ENCODE measurements around the gene SNX27.

SNX27 gene

GRCh38 chr1:151619489-151620093, 7.7 kb downstream of the SNX27 start:
- TF ChIP-seq EZH2phosphoT487 (IDR thresholded peaks at IDR 0.05; ENCODE audit: borderline replicate concordance, low read length): no peak
- TF ChIP-seq CTCF (IDR thresholded peaks at IDR 0.05; ENCODE audit: low read depth, low read length, poor library complexity, severe bottlenecking): no peak
- H3K4me2 ChIP-seq (ENCODE audit: low read length): no peak overlapping the region

GRCh38 chr1:151620286-151620685, 8.4 kb downstream of the SNX27 start:
- H3K4me2 ChIP-seq (ENCODE audit: low read length): no peak overlapping the region
- no peaks in the 10 kb centered on the region; the same call in 1 of the 2 replicates for H3F3A ChIP-seq (ENCODE audit: control insufficient read depth, insufficient read depth)
- no peaks in the 10 kb centered on the region for H3K27me3 ChIP-seq (ENCODE audit: control insufficient read depth, low read length)
- H3K9me3 ChIP-seq (ENCODE audit: control insufficient read depth, insufficient read depth, low read length): no peaks in the 10 kb centered on the region
- no peaks in the 10 kb centered on the region; the same call in 1 of the 2 replicates for H3K36me3 ChIP-seq (ENCODE audit: control insufficient read depth, low read length)
- no peaks in the 10 kb centered on the region for H3K9me2 ChIP-seq (replicated peaks; ENCODE audit: control insufficient read depth, low read length)
- no peak for TF ChIP-seq CTCF (IDR thresholded peaks at IDR 0.05; ENCODE audit: low read depth, low read length, poor library complexity, severe bottlenecking)
- TF ChIP-seq EZH2phosphoT487 (IDR thresholded peaks at IDR 0.05; ENCODE audit: borderline replicate concordance, low read length): no peak
- H3K4me1 ChIP-seq (ENCODE audit: control insufficient read depth, low read length): no peaks in the 10 kb centered on the region
- no peak overlapping the region for H3K27ac ChIP-seq (ENCODE audit: low read depth, low read length)
- peaks cover 72% of the 10 kb centered on the region for H3K79me2 ChIP-seq (ENCODE audit: control insufficient read depth, low read length)
- H4K20me1 ChIP-seq (ENCODE audit: control insufficient read depth, insufficient read depth, low read depth, low read length): peaks cover 7% of the 10 kb centered on the region
- H3K4me3 ChIP-seq (ENCODE audit: low read length): no peak overlapping the region

More at GRCh38 chr1:151619489-151620093, 7.7 kb downstream of the SNX27 start:
- no peaks in the 10 kb centered on the region for H3K27me3 ChIP-seq (ENCODE audit: control insufficient read depth, low read length)
- H4K20me1 ChIP-seq (ENCODE audit: control insufficient read depth, insufficient read depth, low read depth, low read length): peaks cover 7% of the 10 kb centered on the region
- H3F3A ChIP-seq (ENCODE audit: control insufficient read depth, insufficient read depth): no peaks in the 10 kb centered on the region; the same call in 1 of the 2 replicates
- H3K27ac ChIP-seq (ENCODE audit: low read depth, low read length): no peak overlapping the region
- H3K36me3 ChIP-seq (ENCODE audit: control insufficient read depth, low read length): no peaks in the 10 kb centered on the region; the same call in 1 of the 2 replicates
- no peaks in the 10 kb centered on the region for H3K4me1 ChIP-seq (ENCODE audit: control insufficient read depth, low read length)
- no peaks in the 10 kb centered on the region for H3K9me3 ChIP-seq (ENCODE audit: control insufficient read depth, insufficient read depth, low read length)
- no peak overlapping the region for H3K4me3 ChIP-seq (ENCODE audit: low read length)
- H3K9me2 ChIP-seq (replicated peaks; ENCODE audit: control insufficient read depth, low read length): no peaks in the 10 kb centered on the region
- peaks cover 71% of the 10 kb centered on the region for H3K79me2 ChIP-seq (ENCODE audit: control insufficient read depth, low read length)

- Histone ChIP-seq H3F3A (ENCODE audit: control insufficient read depth, insufficient read depth) (no peaks in the 10 kb centered on the region), H3K4me2 (ENCODE audit: low read length) (no peak overlapping the region), H3K27me3 (ENCODE audit: control insufficient read depth, low read length) (no peaks in the 10 kb centered on the region), H3K79me2 (ENCODE audit: control insufficient read depth, low read length) (peaks cover 62% of the 10 kb centered on the region), H3K9me3 (ENCODE audit: control insufficient read depth, insufficient read depth, low read length) (no peaks in the 10 kb centered on the region), H3K4me3 (ENCODE audit: low read length) (no peak overlapping the region), H3K9me2 (replicated peaks; ENCODE audit: control insufficient read depth, low read length) (no peaks in the 10 kb centered on the region), H4K20me1 (ENCODE audit: control insufficient read depth, insufficient read depth, low read depth, low read length) (peaks cover 3% of the 10 kb centered on the region), H3K4me1 (ENCODE audit: control insufficient read depth, low read length) (no peaks in the 10 kb centered on the region), H3K27ac (ENCODE audit: low read depth, low read length) (no peak overlapping the region), H3K36me3 (ENCODE audit: control insufficient read depth, low read length) (no peaks in the 10 kb centered on the region)
- no peak for TF ChIP-seq EZH2phosphoT487 (IDR thresholded peaks at IDR 0.05; ENCODE audit: borderline replicate concordance, low read length)
- TF ChIP-seq CTCF (IDR thresholded peaks at IDR 0.05; ENCODE audit: low read depth, low read length, poor library complexity, severe bottlenecking): no peak
Measured at GRCh38 chr1:151621351-151621750, 9.5 kb downstream of the SNX27 start.

Measured in DOHH2 (cell line).